NCI-H460 (cell line): ENCODE data around the gene H2AZ1. TPM values are rescaled to one million over a fixed set of nuclear protein-coding genes. Genes with fewer than 3 reads are reported as not detected.
A peak's percentile ranks its signal among the peaks of the same experiment; 100 is the strongest.

Experiments used
- DNase-seq: peaks from one replicate; pipeline ENCODE4 v3.0.0-alpha.2; 2016; ENCODE audit warnings: low read depth; ENCODE audit errors: extremely low read depth
- total RNA-seq: library from RNA; depleted of rRNA; stranded (reverse); fragments of >200 nt; shearing (Covaris generic); gene quantifications from 2 replicates; pipeline ENCODE4 v1.2.3, GENCODE V29; 2014; rRNA removed

Gene H2AZ1
- total RNA-seq, 1 experiment from 2014 or later: 447 TPM

DNA sequence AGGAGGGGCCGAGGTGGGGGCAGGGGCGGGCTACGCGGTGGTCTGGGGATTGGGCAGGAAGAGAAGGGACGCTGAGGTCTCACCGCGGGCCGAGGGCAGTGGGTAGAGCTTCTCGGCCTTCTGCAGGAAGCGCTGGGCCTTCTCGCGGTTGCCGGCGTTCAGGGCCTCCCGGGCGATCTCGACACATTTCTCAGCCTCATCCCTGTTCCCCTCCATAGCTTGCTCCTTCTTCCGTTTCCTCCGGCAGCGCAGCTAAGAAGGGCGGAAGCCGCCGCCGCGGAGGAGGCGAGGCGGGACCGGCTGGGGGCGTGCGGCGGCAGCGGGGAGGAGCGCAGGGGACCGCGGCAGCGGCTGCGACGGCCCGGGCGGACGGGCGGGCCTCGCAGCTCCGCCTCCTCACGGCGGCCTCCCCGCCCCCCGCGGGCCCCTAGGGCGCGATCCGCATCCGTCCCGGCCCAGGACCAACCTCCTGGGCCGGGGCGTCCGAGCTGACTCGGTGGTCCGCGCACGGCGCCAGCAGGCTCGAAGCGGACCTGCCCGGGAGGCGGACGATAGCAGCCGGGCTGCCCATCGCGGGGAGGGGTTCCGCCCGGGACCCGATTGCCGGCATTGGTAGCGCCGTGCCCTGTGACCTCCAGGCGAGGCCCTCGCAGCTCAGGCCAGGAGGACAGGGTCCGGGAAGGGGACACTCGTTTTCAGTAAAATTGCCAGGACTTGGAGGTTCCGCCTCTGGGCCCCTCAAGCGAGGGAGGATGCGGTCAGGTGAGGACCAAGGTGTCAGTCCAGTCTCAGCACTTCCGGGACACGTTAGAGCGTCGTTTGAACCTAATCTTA, 3.5 kb downstream of the H2AZ1 start, which contains the start of gene DNAJB14:
Gene DNAJB14, minus strand, starts transcription at position 263 of the 834 bp plus-strand sequence. Its CDS starts 47 bp downstream, at position 216.
- peak; percentile 54 for DNase-seq

DNA sequence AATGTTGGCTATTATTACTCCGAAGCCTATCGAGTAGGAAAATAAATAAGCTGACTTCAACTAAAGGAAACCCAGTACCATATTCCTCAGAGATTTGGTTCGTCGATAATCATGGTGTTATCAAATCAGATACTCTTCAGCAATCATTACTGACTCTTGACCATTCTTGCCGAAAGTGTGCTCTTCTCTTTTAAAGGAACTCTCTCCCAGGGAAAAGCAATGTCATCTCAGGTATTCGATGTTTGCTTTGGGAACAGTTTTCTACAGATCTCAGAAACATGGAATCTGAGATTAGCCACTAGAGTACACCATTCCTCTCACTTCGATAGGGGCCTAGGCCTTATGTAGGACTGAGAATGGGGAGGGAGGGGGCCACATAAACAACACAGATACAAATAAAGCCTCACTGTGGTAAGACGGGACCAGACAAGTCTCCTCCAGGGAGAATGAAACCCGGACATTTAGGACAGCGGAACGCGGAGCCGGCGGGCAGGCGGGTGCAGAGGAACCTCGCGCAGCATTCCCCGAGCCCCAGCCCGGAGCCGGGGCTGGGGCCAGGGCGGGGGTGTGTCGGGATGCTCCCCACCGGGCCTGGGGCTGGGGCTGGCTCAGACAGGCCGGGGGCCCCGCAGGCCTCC, 4.2 kb downstream of the H2AZ1 start:
- no peak for DNase-seq

DNA sequence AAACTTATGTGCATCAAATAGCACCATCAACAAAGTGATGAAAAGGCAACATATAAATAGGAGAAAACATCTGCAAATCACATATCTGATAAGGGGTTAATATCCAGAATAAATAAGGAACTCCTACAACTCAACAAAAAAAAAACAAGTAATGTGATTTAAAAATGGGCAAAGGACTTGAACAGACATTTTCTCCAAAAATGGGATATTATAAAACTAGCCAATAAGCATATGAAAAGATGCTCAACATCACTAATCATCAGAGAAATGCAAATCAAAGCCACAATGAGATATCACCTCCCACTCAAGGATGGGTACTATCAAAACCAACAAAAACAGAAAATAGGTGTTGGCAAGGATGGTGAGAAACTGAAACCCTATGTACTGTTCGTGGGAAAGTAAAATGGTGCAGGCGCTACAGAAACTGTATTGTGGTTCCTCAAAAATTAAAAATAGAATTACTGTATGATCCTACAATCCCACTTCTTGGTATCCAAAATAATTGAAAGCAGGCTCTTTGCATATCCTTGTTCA, 6.1 kb downstream of the H2AZ1 start:
- DNase-seq: no peak

DNA sequence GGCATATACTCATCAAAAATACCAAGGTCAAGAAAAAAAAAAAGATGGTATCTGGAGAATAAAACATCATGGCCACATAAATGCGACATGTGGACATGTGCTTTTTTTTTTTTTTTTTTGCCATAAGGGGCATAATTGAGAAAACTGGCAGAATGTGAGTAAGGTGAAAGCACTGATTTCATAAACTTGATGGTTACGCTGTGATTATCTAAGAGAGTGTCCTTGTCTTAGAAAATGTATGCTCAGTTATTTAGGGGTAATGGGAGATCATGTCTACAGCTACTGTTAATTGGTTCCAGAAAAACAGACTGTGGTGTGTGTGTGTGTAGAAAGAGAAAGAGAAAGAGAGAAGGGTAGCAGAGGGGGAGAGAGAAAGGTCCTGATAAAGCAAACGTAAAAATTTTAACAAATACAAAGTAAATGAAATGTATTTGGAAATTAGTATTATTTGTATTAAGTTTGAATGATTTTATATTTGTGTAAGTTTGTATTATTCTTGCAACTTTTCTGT, 11.8 kb downstream of the H2AZ1 start:
- no peak for DNase-seq

DNA sequence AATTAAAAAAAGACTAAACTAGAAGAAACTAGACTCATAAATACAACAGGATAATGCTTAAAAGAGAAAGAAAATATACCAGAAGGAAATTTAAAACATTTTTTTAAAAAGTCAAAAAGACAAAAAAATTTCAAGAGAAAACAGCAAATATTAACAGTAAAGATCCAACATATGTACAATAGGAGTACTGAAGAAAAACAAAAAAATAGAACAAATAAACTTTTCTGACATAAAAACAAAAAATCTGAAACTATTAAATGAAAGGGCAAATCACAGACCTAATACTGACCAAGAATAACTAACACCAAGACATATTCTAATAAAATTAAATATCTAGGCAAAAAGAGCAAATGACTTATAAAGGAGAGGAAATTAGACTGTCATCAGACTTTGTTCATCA, 15.2 kb downstream of the H2AZ1 start:
- no peak for DNase-seq

DNA sequence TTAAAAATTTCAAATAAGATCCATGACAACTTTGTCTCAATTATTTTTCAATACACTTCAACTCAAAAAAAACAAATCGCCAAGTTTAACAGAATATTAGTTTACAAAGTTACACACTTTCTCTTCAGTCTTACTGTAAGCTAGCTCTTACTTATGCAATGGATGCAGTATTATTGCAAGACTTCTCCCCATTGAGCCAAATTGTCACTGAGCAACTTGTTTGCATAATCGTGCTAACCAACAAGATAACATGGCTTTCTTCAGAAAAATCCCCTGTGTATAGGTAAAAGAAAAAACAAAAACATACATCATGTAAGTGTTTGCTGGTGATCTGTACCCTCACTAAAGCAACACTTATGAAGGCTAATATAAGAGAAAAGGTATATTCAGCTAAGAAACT, 22.5 kb downstream of the H2AZ1 start:
- DNase-seq: no peak

DNA sequence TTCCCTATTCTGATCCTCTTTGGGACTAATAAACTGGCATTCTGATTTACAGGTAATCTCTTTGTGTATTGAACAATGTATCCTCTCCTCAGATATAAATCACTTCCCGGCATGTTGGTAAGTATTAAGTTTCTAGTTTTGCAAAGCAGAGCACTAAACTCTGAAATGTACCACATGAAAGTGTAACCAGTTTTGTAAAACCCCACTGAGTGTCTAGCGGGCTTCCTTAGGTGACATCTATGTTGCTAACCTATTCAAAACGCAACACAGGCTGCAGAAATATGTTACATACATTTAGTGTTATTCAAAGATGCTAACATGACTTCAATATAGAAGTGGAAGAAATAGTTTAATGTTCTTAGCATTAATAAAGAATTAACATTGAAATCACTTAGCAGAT, 28.9 kb downstream of the H2AZ1 start:
- no peak for DNase-seq

DNA sequence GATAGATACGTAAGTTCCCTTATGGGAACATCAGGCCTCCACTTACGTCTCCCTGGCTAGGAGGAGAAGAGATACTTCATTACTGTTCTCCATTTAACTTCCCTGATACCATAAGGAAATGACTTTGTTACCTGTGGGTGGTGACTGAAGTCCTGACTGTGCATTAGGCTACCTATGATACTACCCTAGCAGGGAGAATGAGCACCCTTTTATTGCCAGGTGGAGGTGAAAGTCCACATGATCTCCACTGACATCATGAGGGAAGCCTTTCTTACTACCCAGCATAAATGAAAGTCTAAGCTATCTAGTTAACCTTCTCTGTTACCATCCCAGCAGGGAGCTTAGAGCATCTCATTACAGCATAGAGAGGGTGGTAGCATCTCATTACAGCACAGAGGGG, 31.4 kb downstream of the H2AZ1 start:
- DNase-seq: no peak

DNA sequence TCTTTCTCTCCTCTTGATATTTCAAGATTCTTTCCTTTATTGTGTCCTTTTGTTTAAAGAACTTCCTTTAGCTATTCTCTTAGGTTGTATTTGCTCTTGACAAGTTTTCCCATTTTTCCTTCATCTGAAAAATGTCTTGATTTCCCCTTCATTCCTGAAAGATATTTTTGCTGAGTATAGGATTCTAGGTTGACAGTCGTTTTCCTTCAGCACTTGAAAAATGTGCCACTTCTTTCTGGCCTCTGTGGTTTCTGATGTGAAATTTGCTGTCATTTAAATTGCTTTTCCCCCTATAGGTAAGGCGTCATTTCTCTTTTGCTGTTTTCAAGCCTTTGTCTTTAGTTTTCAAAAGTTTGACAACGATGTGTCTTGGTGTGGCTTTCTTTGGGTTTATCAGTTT, 32.5 kb downstream of the H2AZ1 start:
- no peak for DNase-seq

DNA sequence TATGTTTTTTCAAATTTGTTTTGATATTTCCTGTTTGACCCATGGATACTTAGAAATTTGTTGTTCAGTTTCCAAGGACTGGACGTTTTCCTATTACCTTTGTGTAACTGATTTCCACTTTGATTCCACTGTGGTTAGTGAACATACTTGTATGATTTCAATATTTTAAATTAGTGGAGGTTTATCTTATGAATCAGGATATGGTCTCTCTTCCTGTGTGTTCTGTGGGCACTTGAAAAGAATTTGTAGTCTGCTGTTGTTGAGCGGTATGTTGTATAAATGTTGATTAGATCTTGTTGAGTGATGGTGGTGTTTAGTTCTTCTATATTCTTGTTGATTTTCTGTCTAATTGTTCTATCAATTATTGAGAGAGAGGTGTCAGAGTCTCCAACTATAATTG, 34.6 kb downstream of the H2AZ1 start:
- DNase-seq: no peak

Other genes starting within 250 kb of the H2AZ1 start
- gene DAPP1, start 133.4 kb downstream of the H2AZ1 start, total RNA-seq: not detected in 2 replicates
- 42.3 and 44.7 TPM in 2 replicates for gene LAMTOR3, start 55.8 kb downstream of the H2AZ1 start, total RNA-seq
- gene DNAJB14, start 3.7 kb downstream of the H2AZ1 start, total RNA-seq: 27.6 and 29.8 TPM in 2 replicates
- gene DDIT4L, start 240.2 kb upstream of the H2AZ1 start, total RNA-seq: 46.5 and 48.0 TPM in 2 replicates